NT2/D1 (cell line): ENCODE results near the gene CLRN3.

Experiments
- SUZ12 ChIP-seq: IDR thresholded peaks from 2 replicates; pipeline ENCODE4 v1.6.1; 2011; ENCODE audit not compliant: insufficient read length, insufficient read depth; ENCODE audit errors: extremely low read depth
- YY1 ChIP-seq: IDR thresholded peaks from 2 replicates; pipeline ENCODE4 v1.6.1; 2011; ENCODE audit not compliant: insufficient read length, insufficient read depth
- ZNF274 ChIP-seq: IDR thresholded peaks from 2 replicates; pipeline ENCODE4 v1.6.1; 2011; ENCODE audit warnings: mild to moderate bottlenecking, low read depth, low read length

DNA sequence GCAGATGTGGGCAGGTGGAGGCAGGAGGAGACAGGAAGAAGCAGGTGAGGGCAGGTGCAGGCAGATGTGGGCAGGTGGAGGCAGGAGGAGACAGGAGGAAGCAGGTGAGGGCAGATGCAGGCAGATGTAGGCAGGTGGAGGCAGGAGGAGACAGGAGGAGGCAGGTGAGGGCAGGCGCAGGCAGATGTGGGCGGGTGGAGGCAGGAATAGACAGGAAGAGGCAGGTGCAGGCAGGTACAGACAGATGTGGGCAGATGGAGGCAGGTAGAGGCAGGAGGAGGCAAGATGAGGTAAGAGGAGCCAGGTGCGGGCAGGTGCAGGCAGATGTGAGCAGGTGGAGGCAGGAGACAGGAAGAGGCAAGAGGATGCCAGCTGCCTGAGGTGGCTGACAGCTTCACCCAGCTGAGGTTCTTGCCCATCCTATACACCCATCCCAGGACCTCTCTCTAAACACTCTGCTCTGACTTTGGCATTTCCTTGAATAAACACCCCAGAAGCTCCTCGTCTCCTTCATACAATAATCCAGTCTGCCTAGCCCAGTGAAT is 47.1 kb upstream of the CLRN3 start:
- TF ChIP-seq ZNF274 (no peak), YY1 (no peak), SUZ12 (no peak)
